Breast epithelium (tissue), 4 donors: Measurements from ENCODE around the gene NKX2-1. TPM values are rescaled to one million over a fixed set of nuclear protein-coding genes. Genes with fewer than 3 reads are reported as not detected.

Experiments
- DNase-seq, 2 donors: peaks; one replicate each; pipeline ENCODE4 v3.0.0-alpha.2; 2019; ENCODE audit warnings: low spot score in 2 of 2
- H3K27ac ChIP-seq, 2 donors: fragments of 200-600 bp; sonication (generic) in 1 of 2; one replicate each; pipeline ENCODE4 v1.5.1; 2016 to 2019; ENCODE audit warnings: mild to moderate bottlenecking in 1 of 2
- H3K27me3 ChIP-seq, 2 donors: fragments of 200-600 bp; sonication (generic) in 1 of 2; one replicate each; pipeline versions ENCODE4 v1.5.1 to v1.6.0; 2017 to 2019; ENCODE audit warnings: control low read depth in 1 of 2, mild to moderate bottlenecking in 1 of 2
- H3K36me3 ChIP-seq: fragments of 200-600 bp; one replicate; pipeline ENCODE4 v1.5.1; 2019
- H3K4me1 ChIP-seq, 2 donors: fragments of 200-600 bp; sonication (generic); one replicate each; pipeline ENCODE4 v1.5.1; 2016 to 2019; ENCODE audit warnings: control low read depth in 1 of 2
- H3K4me3 ChIP-seq, 3 donors: fragments of 200-600 bp; sonication (generic); 1 replicate in 2 of 3; 2 replicates in 1 of 3; pipeline ENCODE4 v1.5.1; 2016 to 2019; ENCODE audit warnings: mild to moderate bottlenecking in 3 of 3, moderate library complexity in 2 of 3
- H3K9me3 ChIP-seq, 2 donors: fragments of 200-600 bp; sonication (generic) in 1 of 2; one replicate each; pipeline ENCODE4 v1.5.1; 2016 to 2019; ENCODE audit warnings: control low read depth in 1 of 2
- CTCF ChIP-seq, 3 donors: fragments of 450-650 bp; IDR thresholded peaks; one replicate each; pipeline ENCODE4 v1.5.1; 2016 to 2017; ENCODE audit warnings: antibody characterized with exemption in 3 of 3, mild to moderate bottlenecking in 3 of 3, moderate library complexity in 3 of 3
- POLR2A ChIP-seq: fragments of 450-650 bp; IDR thresholded peaks from one replicate; pipeline ENCODE4 v1.6.1; 2016; ENCODE audit warnings: antibody characterized with exemption, mild to moderate bottlenecking, moderate library complexity
- POLR2AphosphoS5 ChIP-seq, 3 donors: sonication (generic); formaldehyde crosslinking; IDR thresholded peaks; one replicate each; pipeline ENCODE4 v1.6.1; 2017; ENCODE audit warnings: antibody characterized with exemption in 3 of 3
- intact Hi-C: fragments of 100-400 bp; cut with DNase I; formaldehyde crosslinking; loops from one replicate; pipeline ENCODE4 v1.15.1; 2023; ENCODE audit warnings: low total_unique reads
- total RNA-seq, 3 donors: library from RNA; depleted of rRNA; stranded (reverse); fragments of >200 nt; gene quantifications; one replicate each; pipeline ENCODE4 v1.1.0, GENCODE V29; 2016

Gene NKX2-1
- total RNA-seq, 3 donors from 2014 or later = not detected

DNA sequence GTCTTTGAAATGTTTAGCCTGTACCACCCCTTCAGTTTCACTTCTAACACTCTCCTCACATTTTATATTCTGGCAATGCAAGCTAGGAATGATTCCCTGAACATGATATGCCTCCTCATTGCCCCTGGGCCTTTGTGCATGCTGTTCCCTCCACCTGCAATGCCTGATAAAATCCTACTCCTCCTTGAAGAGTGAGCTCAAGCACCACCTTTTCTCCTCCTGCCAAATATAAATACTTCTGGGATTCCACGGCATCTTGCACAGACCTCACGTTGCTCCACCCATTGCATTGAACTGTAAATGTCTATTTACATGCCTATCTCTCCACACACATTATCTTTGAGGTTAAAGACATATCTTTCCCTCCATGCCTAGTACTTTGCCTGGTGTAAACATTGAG, 21.1 kb downstream of the NKX2-1 start:
- no peak for DNase-seq
- no peaks in the 10 kb centered on the region for H3K9me3 ChIP-seq
- intact Hi-C loops = no loop called here
- peaks cover 0 to 85% of the 10 kb centered on the region in 2 donors for H3K27me3 ChIP-seq
- no peak overlapping the region for H3K27ac ChIP-seq
- no peak overlapping the region for H3K4me3 ChIP-seq
- H3K36me3 ChIP-seq = no peaks in the 10 kb centered on the region
- H3K4me1 ChIP-seq = no peaks in the 10 kb centered on the region
- TF ChIP-seq CTCF (IDR thresholded peaks at IDR 0.05) = no peak

DNA sequence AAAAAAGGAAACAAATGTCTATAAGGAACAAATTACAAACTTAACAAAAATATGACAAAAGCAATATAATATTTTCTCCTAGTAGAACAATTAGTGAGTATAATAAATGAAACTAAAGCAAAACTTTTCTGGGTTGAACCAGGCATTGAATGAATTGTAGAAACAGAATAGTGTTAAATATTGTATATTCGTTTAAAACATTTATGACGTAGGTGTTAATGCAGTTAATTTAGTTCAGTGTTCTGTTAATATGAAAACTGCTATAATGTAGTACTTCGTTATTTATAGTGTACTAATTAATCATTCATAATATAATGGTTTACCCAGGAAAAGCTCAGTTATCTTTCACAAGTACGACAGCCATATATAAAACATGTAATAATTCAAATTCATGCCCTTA, 23.7 kb downstream of the NKX2-1 start:
- H3K27me3 ChIP-seq = peaks cover 0 to 79% of the 10 kb centered on the region in 2 donors
- no peaks in the 10 kb centered on the region for H3K36me3 ChIP-seq
- H3K4me3 ChIP-seq = no peak overlapping the region
- intact Hi-C loops = no loop called here
- H3K4me1 ChIP-seq = no peaks in the 10 kb centered on the region
- no peak overlapping the region for H3K27ac ChIP-seq
- H3K9me3 ChIP-seq = no peaks in the 10 kb centered on the region
- DNase-seq = no peak
- no peak for TF ChIP-seq CTCF (IDR thresholded peaks at IDR 0.05)
- TF ChIP-seq POLR2AphosphoS5 (IDR thresholded peaks at IDR 0.05) = no peak
- TF ChIP-seq POLR2A = no peak

- DNase-seq = no peak
- H3K36me3 ChIP-seq = no peaks in the 10 kb centered on the region
- intact Hi-C loops = no loop called here
- no peak overlapping the region for H3K4me3 ChIP-seq
- TF ChIP-seq POLR2A (no peak), POLR2AphosphoS5 (IDR thresholded peaks at IDR 0.05) (no peak), CTCF (IDR thresholded peaks at IDR 0.05) (no peak)
- no peak overlapping the region for H3K27ac ChIP-seq
- no peaks in the 10 kb centered on the region for H3K4me1 ChIP-seq
- H3K27me3 ChIP-seq = peaks cover 0 to 78% of the 10 kb centered on the region in 2 donors
- no peaks in the 10 kb centered on the region for H3K9me3 ChIP-seq
These were observed 24.4 kb downstream of the NKX2-1 start for GRCh38 chr14:36495666-36496065.

DNA sequence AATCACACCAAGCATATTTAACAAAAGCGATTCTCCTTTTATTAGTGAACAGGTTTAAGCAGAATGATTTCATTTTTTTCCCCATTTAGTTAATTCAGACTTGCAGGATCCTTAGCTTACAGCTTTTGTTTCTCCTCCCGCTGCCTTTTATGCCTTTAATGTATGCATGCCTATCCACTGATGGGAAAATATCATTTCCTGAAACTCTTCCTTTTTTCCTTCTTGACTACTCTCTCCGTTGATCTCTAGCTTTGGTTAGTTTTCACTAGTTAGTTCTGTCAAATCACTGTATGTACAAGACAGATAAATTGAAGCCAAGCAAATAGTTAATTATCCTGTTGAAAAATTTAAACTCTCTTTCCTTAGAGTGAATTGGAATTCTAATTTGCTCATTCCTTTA, 26.3 kb downstream of the NKX2-1 start:
- H3K36me3 ChIP-seq = no peaks in the 10 kb centered on the region
- no peaks in the 10 kb centered on the region for H3K9me3 ChIP-seq
- intact Hi-C loops = no loop called here
- H3K4me3 ChIP-seq = no peak overlapping the region
- no peaks in the 10 kb centered on the region for H3K4me1 ChIP-seq
- DNase-seq = no peak
- H3K27ac ChIP-seq = no peak overlapping the region
- H3K27me3 ChIP-seq = peaks cover 0 to 66% of the 10 kb centered on the region in 2 donors
- TF ChIP-seq POLR2A (no peak), POLR2AphosphoS5 (IDR thresholded peaks at IDR 0.05) (no peak), CTCF (IDR thresholded peaks at IDR 0.05) (no peak)

- no peaks in the 10 kb centered on the region for H3K4me1 ChIP-seq
- H3K36me3 ChIP-seq = no peaks in the 10 kb centered on the region
- no peak overlapping the region for H3K27ac ChIP-seq
- intact Hi-C loops = no loop called here
- no peak overlapping the region for H3K4me3 ChIP-seq
- no peaks in the 10 kb centered on the region for H3K9me3 ChIP-seq
- TF ChIP-seq CTCF (IDR thresholded peaks at IDR 0.05) = no peak
- TF ChIP-seq POLR2AphosphoS5 (IDR thresholded peaks at IDR 0.05) = no peak
- no peak for TF ChIP-seq POLR2A
- H3K27me3 ChIP-seq = peaks cover 0 to 24% of the 10 kb centered on the region in 2 donors
- DNase-seq = no peak
These were observed 34.3 kb downstream of the NKX2-1 start for GRCh38 chr14:36485773-36486172.
